Astrocyte (in vitro differentiated cells and primary cell): ENCODE measurements around the gene DDR1. TPM values are rescaled to one million over a fixed set of nuclear protein-coding genes. Genes with fewer than 3 reads are reported as not detected.
"Not testable (repeated sequence)": the region's sequence is repeated elsewhere in the genome, so short reads cannot be mapped to it uniquely, and the experiment has no call there.

Source experiments
- DNase-seq: peaks from one replicate; pipeline ENCODE4 v3.0.0-alpha.2; 2010; ENCODE audit warnings: low read depth
- FAIRE-seq: peaks from 2 replicates; lab custom pipeline; 2011; peaks lifted over from hg19 to GRCh38; lab: Jason Lieb, UNC
- H2AFZ ChIP-seq: 2 replicates; pipeline ENCODE4 v1.6.0; 2012; ENCODE audit warnings: low read depth, low read length, inconsistent platforms
- H3K27ac ChIP-seq: 2 replicates; pipeline ENCODE4 v1.5.1; 2011; ENCODE audit warnings: low read depth, low read length, inconsistent platforms
- H3K27me3 ChIP-seq: 2 replicates; pipeline ENCODE4 v1.6.0; 2011; ENCODE audit warnings: low read length, inconsistent platforms; ENCODE audit not compliant: insufficient read depth
- H3K36me3 ChIP-seq: 2 replicates; pipeline ENCODE4 v1.5.1; 2011; ENCODE audit warnings: low read length, inconsistent platforms; ENCODE audit not compliant: insufficient read depth
- H3K4me1 ChIP-seq: 2 replicates; pipeline ENCODE4 v1.5.1; 2011; ENCODE audit warnings: low read length, inconsistent platforms; ENCODE audit not compliant: insufficient read depth
- H3K4me2 ChIP-seq: 2 replicates; pipeline ENCODE4 v1.6.0; 2012; ENCODE audit warnings: low read length, inconsistent platforms
- H3K4me3 ChIP-seq: 2 replicates; pipeline ENCODE4 v1.5.1; 2011; ENCODE audit warnings: low read depth, mild to moderate bottlenecking, low read length, inconsistent platforms; ENCODE audit not compliant: insufficient read depth
- H3K79me2 ChIP-seq: 2 replicates; pipeline ENCODE4 v1.6.0; 2012; ENCODE audit warnings: mild to moderate bottlenecking, low read length, inconsistent platforms; ENCODE audit not compliant: insufficient read depth
- H3K9ac ChIP-seq: 2 replicates; pipeline ENCODE4 v1.6.0; 2012; ENCODE audit warnings: mild to moderate bottlenecking, low read length, inconsistent platforms
- H3K9me3 ChIP-seq: 2 replicates; pipeline ENCODE4 v1.5.1; 2012; ENCODE audit warnings: low read depth, mild to moderate bottlenecking, low read length, inconsistent platforms; ENCODE audit not compliant: insufficient read depth
- H4K20me1 ChIP-seq: 2 replicates; pipeline ENCODE4 v1.6.0; 2012; ENCODE audit warnings: low read length, inconsistent platforms; ENCODE audit not compliant: insufficient read depth
- H3K27ac Mint-ChIP-seq: one replicate; pipeline ENCODE4 v1.8.0; 2021; ENCODE audit warnings: mild to moderate bottlenecking, mixed read lengths; ENCODE audit not compliant: unreplicated experiment
- H3K27me3 Mint-ChIP-seq: one replicate; pipeline ENCODE4 v1.8.0; 2021; ENCODE audit warnings: low read depth, mixed read lengths; ENCODE audit not compliant: unreplicated experiment
- H3K36me3 Mint-ChIP-seq: one replicate; pipeline ENCODE4 v1.8.0; 2021; ENCODE audit warnings: low read depth, mixed read lengths; ENCODE audit not compliant: unreplicated experiment
- H3K4me1 Mint-ChIP-seq: one replicate; pipeline ENCODE4 v1.8.0; 2021; ENCODE audit warnings: low read depth, mixed read lengths; ENCODE audit not compliant: unreplicated experiment
- H3K4me3 Mint-ChIP-seq: one replicate; pipeline ENCODE4 v1.8.0; 2021; ENCODE audit warnings: mild to moderate bottlenecking, moderate library complexity, mixed read lengths; ENCODE audit not compliant: unreplicated experiment
- H3K9me3 Mint-ChIP-seq: one replicate; pipeline ENCODE4 v1.8.0; 2021; ENCODE audit warnings: mild to moderate bottlenecking, mixed read lengths; ENCODE audit not compliant: unreplicated experiment
- EZH2 ChIP-seq: IDR thresholded peaks from 2 replicates; pipeline ENCODE4 v1.6.1; 2012; ENCODE audit warnings: mild to moderate bottlenecking, low read length, inconsistent platforms; ENCODE audit not compliant: insufficient read depth
- total RNA-seq: library from RNA; stranded (reverse); gene quantifications from 2 replicates; pipeline ENCODE4 v1.2.1, GENCODE V29; 2021
- TF ChIP-seq, protein P1 (sequence below): IDR thresholded peaks from 2 replicates; pipeline ENCODE4 v1.5.1; 2011; ENCODE audit warnings: low read depth, mild to moderate bottlenecking, inconsistent platforms, low read length, moderate library complexity; ENCODE audit not compliant: insufficient read depth

DDR1 gene
- total RNA-seq, 1 donor from 2014 or later, result 144 TPM

DNA sequence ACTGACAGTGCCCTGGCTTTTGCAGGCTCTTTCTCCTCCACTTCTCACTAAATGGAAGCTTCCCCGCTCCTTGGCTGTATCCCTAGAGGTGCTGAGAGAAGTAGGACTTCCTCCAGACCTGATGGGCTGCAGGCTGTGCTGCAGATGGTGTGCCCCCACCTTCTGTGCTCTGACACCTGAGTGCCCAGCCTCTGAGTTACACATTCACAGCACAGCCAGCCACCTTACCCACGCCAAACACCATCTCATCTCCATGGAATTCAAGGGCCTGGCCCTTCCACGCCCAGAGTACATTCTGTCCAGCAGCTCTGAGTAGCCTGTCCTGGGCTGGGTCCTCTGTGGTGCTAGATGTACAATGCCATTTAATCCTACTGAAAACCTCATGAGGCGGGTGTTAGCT lies 42.3 kb downstream of the DDR1 start:
- no peak for TF ChIP-seq EZH2
- TF ChIP-seq, protein P1, sequence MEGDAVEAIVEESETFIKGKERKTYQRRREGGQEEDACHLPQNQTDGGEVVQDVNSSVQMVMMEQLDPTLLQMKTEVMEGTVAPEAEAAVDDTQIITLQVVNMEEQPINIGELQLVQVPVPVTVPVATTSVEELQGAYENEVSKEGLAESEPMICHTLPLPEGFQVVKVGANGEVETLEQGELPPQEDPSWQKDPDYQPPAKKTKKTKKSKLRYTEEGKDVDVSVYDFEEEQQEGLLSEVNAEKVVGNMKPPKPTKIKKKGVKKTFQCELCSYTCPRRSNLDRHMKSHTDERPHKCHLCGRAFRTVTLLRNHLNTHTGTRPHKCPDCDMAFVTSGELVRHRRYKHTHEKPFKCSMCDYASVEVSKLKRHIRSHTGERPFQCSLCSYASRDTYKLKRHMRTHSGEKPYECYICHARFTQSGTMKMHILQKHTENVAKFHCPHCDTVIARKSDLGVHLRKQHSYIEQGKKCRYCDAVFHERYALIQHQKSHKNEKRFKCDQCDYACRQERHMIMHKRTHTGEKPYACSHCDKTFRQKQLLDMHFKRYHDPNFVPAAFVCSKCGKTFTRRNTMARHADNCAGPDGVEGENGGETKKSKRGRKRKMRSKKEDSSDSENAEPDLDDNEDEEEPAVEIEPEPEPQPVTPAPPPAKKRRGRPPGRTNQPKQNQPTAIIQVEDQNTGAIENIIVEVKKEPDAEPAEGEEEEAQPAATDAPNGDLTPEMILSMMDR, result no peak
- Histone ChIP-seq H3K4me2 (no peak overlapping the region), H4K20me1 (no peaks in the 10 kb centered on the region), H3K9me3 (peaks cover 5% of the 10 kb centered on the region), H3K27me3 (no peaks in the 10 kb centered on the region), H3K4me3 (no peak overlapping the region), H3K36me3 (peaks cover 4% of the 10 kb centered on the region), H3K9ac (no peak overlapping the region), H3K4me1 (no peaks in the 10 kb centered on the region), H2AFZ (no peak overlapping the region), H3K27ac (no peak overlapping the region), H3K79me2 (no peaks in the 10 kb centered on the region)
- FAIRE-seq (no peak), DNase-seq (peak; percentile 35)
- Mint-ChIP-seq H3K27me3 (peaks cover 3% of the 10 kb centered on the region), H3K36me3 (peaks cover 33% of the 10 kb centered on the region), H3K4me1 (peaks cover 6% of the 10 kb centered on the region), H3K9me3 (peaks cover 7% of the 10 kb centered on the region), H3K27ac (no peak overlapping the region), H3K4me3 (no peak overlapping the region)

DNA sequence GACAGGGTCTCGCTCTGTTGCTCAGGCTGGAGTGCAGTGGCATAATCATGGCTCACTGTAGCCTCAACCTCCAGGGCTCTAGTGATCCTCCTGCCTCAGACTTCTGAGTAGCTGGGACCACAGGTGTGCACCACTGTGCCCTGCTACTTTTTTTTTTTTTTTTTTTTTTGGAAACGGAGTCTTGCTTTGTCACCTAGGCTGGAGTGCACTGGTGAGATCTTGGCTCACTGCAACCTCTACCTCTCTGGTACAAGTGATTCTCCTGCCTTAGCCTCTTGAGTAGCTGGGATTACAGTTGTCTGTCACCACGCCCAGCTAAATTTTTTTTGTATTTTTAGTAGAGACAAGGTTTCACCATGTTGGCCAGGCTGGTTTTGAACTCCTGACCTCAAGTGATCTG lies 42.8 kb downstream of the DDR1 start:
- not testable (repeated sequence) for H3K36me3 ChIP-seq, H3K4me3 ChIP-seq, H3K27ac ChIP-seq, H4K20me1 ChIP-seq, H3K9me3 Mint-ChIP-seq, H3K9ac ChIP-seq, H3K27ac Mint-ChIP-seq, H3K4me2 ChIP-seq, H3K4me1 Mint-ChIP-seq, H3K4me3 Mint-ChIP-seq, H3K79me2 ChIP-seq, DNase-seq, H3K9me3 ChIP-seq, H3K27me3 Mint-ChIP-seq, H3K4me1 ChIP-seq, H3K27me3 ChIP-seq, H2AFZ ChIP-seq, FAIRE-seq
- H3K36me3 Mint-ChIP-seq, result peaks cover 31% of the 10 kb centered on the region

DNA sequence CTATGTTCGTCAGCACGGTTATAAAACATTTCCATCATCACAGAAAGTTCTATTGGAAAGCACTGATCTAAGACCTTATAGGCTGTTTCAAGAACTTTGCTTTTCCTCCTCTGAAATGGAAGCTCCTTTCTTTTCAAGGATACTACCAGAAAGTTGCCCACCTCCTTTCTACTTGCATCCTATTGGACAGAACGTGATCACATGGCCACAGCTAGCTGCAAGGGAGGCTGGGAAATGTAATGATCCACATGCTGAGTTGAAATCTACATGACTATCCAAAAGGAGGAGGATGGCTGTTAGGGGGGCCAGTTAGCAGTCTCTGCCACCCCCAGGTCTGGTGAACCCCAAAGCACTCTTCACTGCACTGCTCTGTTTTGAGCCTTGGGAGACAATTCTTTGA lies 44.4 kb downstream of the DDR1 start:
- Mint-ChIP-seq H3K36me3 (peaks cover 20% of the 10 kb centered on the region), H3K27ac (no peak overlapping the region), H3K9me3 (peaks cover 7% of the 10 kb centered on the region), H3K27me3 (peaks cover 8% of the 10 kb centered on the region), H3K4me3 (no peak overlapping the region), H3K4me1 (no peaks in the 10 kb centered on the region)
- DNase-seq (no peak), FAIRE-seq (no peak)
- no peaks in the 10 kb centered on the region for H4K20me1 ChIP-seq
- H3K79me2 ChIP-seq, result no peaks in the 10 kb centered on the region
- no peak overlapping the region for H3K4me2 ChIP-seq
- no peaks in the 10 kb centered on the region for H3K4me1 ChIP-seq
- no peak overlapping the region for H3K9ac ChIP-seq
- H3K4me3 ChIP-seq, result no peak overlapping the region
- H3K9me3 ChIP-seq, result peaks cover 5% of the 10 kb centered on the region
- peaks cover 4% of the 10 kb centered on the region for H3K36me3 ChIP-seq
- no peaks in the 10 kb centered on the region for H3K27me3 ChIP-seq
- H2AFZ ChIP-seq, result no peak overlapping the region
- no peak overlapping the region for H3K27ac ChIP-seq
- TF ChIP-seq EZH2, result no peak
- TF ChIP-seq, protein P1, result no peak
